ENCODE results near the gene DAB2IP. TPM values are rescaled to one million over a fixed set of nuclear protein-coding genes. Genes with fewer than 3 reads are reported as not detected.

Gene DAB2IP
- total RNA-seq, 1 donor from 2014 or later = 46.0 TPM

DNA sequence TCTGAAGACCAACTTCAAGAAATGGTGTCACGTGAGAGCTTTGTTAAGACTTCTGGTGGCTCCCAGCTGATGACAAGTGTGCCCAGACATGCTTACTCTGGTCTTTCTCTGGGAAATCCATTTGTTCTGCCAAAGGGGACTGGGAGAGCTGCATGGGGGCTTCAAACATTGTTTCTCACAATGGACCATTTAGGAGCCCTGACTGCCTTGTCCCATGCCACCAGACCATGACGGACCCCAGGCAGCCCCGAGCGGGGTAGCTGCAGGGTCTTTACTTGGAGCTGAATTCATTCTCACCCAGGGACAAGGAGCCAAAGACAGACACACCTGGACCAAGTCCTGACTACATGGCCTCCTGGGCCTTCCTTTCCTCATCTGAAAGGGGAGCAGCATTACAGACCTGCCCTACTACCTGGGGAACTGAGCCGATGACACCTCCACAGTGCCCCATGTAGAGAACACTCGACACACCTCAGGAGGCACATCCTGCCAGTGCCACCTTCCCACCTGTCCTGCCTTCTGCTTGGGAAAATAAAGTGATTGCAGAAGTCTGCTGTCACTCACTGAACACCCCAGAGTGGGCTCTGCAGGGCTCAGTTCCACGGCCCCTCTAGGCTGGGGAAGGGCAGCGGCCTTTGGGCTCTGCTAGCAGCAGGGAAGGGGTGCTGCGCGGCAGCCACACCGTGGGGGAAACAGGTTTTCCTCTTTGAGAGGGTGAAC is 169.0 kb downstream of the DAB2IP start:
- ATAC-seq = no peak

DNA sequence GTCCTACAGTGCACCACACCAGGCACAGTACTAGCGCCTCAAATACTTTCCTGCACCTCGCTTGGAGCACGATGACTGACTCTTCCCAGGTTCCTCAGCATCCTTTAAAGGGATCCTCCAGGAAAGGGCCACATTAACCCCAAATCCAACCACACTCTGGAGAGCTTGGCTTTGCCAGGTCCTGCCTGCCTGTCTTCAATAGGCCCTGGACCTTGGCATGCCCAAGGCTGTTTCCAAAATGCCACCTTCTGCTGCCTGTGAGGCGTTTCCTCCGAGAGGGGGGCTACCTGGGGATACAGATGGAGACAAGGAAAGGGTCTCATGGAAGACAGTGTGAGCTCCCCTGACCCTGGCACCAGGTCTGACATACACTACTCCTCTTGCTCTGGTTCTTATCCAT is 169.9 kb downstream of the DAB2IP start:
- no peak for ATAC-seq

DNA sequence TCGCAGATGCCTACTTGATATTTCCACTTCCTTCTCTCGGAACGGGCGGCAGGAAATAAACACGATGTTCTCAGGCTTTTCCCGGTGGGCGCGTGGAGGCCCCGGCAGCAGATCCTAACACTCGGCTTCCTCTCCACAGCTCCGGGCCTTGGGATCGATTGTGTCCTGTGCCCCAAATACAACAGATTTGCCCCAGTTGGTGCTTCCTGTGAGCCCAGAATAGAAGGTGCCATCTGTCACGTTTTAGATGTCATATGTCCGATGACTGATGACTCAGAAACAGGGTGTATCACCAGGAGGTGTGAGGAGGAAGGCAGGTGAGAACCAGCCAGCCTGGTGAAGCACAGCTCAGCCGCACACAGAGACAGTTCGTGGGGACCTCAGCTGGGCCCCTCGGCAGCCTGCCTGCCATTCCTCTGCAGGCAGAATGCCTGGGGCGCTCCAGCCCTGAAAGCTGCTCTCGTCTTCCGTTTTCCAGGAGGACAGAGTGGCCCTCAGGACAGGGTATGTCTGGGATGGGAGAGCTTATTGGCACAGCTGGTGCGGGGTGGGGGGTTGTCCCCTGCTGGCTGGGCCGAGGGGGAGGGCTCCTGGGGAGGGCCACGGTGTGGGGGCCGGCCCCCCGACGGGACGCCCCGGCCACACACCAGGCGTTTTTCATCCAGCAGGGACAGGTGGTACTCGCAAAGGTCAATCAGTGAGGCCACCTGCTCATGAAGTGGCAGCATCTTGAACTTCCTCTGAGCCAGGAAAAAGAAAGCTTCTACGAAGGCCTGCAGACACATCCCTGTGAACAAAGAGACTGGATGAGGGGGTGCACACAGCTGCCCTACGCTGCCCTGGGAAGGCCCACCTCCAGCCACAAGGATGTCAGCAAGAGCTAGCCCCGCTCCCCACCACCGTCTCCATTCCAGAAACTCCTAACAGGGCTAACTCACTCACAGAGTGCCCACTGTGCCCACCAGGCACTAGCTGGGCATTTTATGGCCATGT is 171.0 kb downstream of the DAB2IP start:
- peak; percentile 55 for ATAC-seq

DNA sequence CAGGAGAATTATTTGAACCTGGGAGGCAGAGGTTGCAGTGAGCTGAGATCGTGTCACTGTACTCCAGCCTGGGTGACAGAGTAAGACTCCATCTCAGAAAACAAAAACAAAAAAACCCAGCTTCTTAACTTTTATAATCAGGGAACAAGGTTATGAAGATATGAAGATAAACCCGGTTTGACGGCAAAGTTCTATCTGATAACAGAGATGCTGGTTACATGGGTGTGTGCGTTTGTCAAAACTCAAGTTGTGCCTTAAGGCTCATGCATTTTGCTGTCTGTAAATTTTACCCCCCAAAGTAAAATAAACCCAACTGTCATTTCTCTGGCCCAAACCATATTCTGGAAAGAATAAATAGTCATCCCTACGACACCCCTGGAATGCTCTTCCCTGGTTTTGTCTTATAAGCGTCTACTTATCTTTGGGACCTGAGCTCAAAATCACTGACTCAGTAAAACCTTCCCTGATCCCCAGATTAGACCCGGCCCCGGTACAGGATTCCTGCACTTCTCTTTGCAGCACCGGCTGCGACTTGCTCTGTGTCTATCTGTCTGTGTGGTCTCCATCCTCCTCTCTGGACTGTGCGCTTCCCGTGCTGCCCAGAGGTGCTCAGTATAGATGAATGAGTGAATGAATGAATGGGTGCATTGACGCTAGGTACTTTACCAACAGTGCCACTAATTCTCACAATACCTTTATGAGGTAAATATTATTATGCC is 172.2 kb downstream of the DAB2IP start:
- no peak for ATAC-seq

DNA sequence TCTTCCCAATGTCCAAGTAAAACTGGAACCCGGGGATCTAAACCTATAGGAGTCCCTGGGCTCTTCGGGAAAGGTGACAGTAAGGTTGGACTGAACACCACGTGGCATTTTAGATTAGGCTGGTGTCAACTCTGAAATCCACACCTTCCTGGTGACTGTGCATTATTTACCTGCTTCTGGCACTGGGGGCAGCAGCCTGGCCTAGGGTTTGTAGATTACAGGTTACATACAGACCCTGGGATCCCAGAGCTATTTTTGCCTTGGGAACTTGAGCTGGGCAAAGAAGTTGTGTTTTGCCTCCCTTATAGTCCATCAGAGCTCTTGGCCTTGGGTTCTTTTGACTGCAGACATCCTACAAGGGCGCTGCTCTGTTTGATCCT is 173.2 kb downstream of the DAB2IP start:
- ATAC-seq = no peak

DNA sequence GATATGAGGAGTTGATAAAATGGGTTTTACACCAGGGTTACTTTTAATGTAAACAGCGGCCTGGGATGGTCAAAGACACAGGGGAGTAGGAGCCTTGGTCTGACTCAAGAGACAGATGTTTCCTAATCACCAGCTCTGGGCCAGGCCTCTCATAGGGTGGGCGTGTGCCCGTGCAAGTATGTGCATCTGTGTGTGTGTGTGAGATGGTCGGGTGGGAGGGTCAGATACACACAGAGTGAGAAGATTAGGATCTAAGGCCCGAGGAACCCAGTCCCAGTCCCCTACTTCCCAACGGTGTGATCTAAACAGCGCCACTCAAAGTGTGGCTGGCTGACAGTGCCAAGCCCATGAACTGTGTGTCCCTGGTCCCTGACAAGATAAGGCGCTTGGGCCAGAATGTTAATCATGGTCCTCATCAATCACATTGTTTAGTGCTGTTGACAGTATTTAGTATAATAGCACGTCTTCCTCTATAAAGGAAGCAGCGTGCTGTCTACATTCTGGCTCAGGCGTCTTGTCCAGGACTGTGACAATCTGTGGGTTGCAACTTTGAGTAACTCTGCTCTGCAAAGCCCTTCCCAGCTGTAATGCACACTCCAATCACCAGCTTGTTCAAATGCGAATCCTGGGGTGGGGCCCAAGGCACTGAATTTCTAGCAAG is 173.7 kb downstream of the DAB2IP start:
- ATAC-seq = no peak

DNA sequence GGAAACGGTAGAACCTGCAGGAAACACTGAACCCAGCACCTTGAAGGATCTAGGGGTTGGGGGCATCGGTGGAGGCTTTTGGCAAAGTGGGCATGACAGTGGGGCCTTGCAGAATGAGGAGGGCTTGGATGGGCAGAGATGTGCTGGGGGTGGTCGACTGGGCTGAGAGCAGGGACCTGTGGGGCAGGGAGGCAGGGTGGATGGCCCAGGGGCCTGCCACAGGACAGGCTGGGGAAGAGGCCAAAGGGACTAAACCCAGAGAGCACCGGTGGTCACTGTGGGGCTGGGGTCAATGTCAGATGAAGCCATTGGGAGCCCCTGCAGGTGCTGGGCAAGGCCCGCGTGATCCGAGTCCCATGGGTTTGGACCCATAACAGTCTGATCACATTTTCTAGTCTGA is 175.3 kb downstream of the DAB2IP start:
- no peak for ATAC-seq

DNA sequence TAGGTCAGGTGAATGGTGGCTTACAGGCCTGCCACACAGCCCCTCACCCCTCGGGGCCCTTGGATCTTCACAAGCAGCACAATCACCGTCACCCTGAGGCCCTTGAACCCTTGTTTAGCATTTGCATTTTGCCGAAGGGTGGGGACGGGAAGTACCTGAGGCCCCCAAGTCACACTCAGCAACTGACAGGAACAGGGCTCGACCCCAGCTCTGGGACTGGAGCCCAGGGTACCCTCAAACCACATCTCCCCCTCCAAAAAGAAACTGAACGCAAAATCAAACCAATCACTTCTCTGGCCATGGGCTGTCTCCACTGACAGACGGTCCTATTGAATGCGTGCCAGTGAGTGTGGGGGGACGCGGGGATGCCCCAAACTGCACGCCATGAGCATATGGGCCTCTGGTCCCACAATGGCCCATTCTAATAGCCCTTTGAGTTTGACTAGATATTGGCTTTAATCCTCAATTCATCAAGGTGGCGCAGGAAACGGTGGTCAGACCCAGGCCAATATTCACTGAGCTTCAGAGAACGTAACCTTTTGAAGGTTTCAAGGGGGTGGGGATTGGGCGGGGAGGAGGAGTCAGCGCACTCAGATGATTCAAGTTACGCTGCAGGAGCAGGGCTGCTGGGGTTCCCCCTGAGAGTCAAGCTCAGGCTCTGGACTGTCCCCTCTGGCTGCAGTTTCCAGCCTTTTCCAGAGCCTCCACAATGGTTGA is 176.0 kb downstream of the DAB2IP start:
- ATAC-seq = no peak

DNA sequence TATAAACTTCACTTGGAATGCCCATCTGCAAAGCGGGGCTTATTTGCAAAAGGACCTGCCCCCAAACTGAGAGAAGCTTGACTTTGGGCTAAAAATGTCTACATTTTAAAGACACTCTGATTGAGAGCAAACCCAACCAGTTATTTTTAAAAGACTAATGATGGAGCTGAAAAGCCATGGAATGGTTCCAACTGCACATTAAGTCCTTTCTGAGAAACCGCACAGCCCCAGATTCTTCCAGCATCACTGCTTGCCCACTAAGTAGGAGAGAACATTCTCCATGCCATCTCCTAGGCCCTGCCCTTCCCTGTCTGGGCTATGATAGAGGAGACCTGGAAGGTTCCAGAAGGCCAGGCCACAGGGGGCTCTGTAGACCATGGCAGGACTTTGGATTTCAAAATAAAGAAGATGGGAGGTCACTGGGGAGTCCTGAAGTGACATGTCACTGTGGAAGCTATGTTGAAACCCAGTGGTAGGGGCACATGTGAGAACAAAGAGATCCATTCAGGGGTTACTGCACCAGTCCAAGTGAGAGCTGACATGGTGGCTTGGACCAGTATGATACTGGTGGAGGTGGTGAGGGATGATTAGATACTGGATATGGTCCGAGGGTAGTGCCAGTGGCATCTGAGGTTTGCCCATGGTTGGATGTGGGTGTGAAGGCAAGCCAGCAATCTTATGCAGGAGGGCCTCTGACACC is 179.2 kb downstream of the DAB2IP start:
- no peak for ATAC-seq

DNA sequence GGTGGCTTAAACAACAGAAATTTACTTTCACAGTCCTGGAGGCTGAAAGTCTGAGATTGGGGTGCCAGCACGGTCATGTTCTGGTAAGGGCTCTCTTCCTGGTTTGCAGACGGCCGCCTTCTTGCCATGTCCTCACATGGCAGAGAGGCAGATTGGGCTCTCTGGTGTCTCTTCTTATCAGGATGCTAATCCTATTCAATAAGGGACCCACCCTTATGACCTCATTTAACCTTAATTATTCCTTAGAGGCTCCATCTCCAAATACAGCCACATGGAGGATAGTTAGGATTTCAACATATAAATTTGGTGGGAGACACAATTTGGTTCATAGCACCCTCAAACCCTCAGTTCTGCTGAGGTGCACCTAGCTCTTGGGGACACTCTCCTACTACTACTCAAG is 180.4 kb downstream of the DAB2IP start:
- no peak for ATAC-seq

DNA sequence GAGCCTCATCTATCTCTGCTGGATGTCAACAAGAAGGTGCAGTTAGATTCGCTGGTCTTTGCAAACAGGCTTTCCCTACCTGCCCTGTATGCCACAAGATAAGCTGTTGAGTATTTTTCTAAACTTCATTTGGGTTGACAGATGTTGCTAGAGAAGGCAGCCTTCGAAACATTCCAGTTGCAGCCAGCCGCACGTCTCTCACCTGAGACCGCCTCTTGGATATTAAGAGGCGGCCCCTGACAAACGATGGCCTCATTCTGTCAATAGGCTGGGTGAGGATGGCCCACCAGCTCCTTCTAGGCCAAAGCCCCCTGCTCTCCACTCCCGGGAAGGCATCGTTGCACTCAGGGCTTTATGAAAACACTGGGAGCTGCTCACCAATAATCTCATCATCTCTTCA is 181.6 kb downstream of the DAB2IP start:
- no peak for ATAC-seq

Other genes with a start within 250 kb of the DAB2IP start
- 7.1 TPM for gene GGTA1, start 151.8 kb upstream of the DAB2IP start, total RNA-seq

All from esophagus mucosa (tissue), 1 donor.